ENCODE measurements around the gene MAGEB3. TPM values are rescaled to one million over a fixed set of nuclear protein-coding genes. Genes with fewer than 3 reads are reported as not detected.

Gene MAGEB3
- total and polyA plus RNA-seq, 2 of the 13 experiments (the other 11 are each of a cell fraction or from before 2014, with no cell fraction given): not detected

- Histone ChIP-seq H3K27me3 (ENCODE audit: control insufficient read depth in 1 of 2, insufficient read depth in 2 of 2, low read length in 2 of 2) (no peaks in the 10 kb centered on the region), H3K4me2 (ENCODE audit: low read depth, low read length) (no peak overlapping the region), H3K9ac (ENCODE audit: insufficient read depth, low read depth, low read length) (no peak overlapping the region), H3K36me3 (replicated peaks in 1 of 2; ENCODE audit: control insufficient read depth in 1 of 2, insufficient read depth in 2 of 2, low read length in 2 of 2) (no peaks in the 10 kb centered on the region), H3K4me1 (ENCODE audit: insufficient read depth, low read length) (no peaks in the 10 kb centered on the region), H3K4me3 (replicated peaks in 1 of 3; ENCODE audit: insufficient read depth in 1 of 3, low read depth in 2 of 3, low read length in 3 of 3) (no peak overlapping the region), H2AFZ (ENCODE audit: low read length) (no peak overlapping the region), H3K79me2 (ENCODE audit: insufficient read depth, low read length) (no peaks in the 10 kb centered on the region), H3K27ac (ENCODE audit: extremely low read length, insufficient read depth, low read length) (no peak overlapping the region), H3K9me3 (ENCODE audit: low read length) (no peaks in the 10 kb centered on the region), H4K20me1 (ENCODE audit: insufficient read depth, low read length) (no peaks in the 10 kb centered on the region)
- FAIRE-seq (no peak), ATAC-seq (no peak), DNase-seq (ENCODE audit: low spot score) (no peak)
- 6% methylated on average over 2 of the region's 2 CpGs for WGBS (ENCODE audit: low lambda C conversion rate)
- intact Hi-C loops (cut with micrococcal nuclease; ENCODE audit: unreplicated experiment): no loop called here
- CTCF ChIA-PET (ENCODE audit: low intra/inter-chr PET ratio, low total read pairs): no interaction called here
- POLR2A ChIA-PET: no interaction called here
- BruUV-seq (replicated peaks): no TSS peak
- in situ Hi-C loops (cut with HindIII; ENCODE audit: extremely low pct_ligation_motif_present, low pct_unique_long_range_greater_than_20kb): no loop called here
- TF ChIP-seq RAD21 (CRISPR knock-in tag; IDR thresholded peaks at IDR 0.05) (no peak), ZNF639 (CRISPR knock-in tag; conservative IDR thresholded peaks at IDR 0.05) (no peak), ATM (IDR thresholded peaks at IDR 0.05; ENCODE audit: borderline replicate concordance) (no peak), HIVEP1 (CRISPR knock-in tag; IDR thresholded peaks at IDR 0.05) (no peak), IRF9 (CRISPR knock-in tag; IDR thresholded peaks at IDR 0.05; ENCODE audit: borderline replicate concordance) (no peak), NCOA2 (CRISPR knock-in tag; IDR thresholded peaks at IDR 0.05) (no peak), POGK (CRISPR knock-in tag; conservative IDR thresholded peaks at IDR 0.05) (no peak), IKZF4 (CRISPR knock-in tag; IDR thresholded peaks at IDR 0.05; ENCODE audit: borderline replicate concordance, low read depth, not compliant biosample characterization) (no peak), ATF7 (IDR thresholded peaks at IDR 0.05) (no peak), ATF7 (CRISPR knock-in tag; IDR thresholded peaks at IDR 0.05) (no peak), U2AF1 (optimal IDR thresholded peaks at IDR 0.05; ENCODE audit: low read depth, low read length) (no peak), REST (IDR thresholded peaks at IDR 0.05; ENCODE audit: borderline replicate concordance in 1 of 2, low read depth in 1 of 2, low read length in 2 of 2) (no peak), MAFK (conservative IDR thresholded peaks at IDR 0.05 in 1 of 2, IDR thresholded peaks at IDR 0.05 in 1 of 2; ENCODE audit: low read length in 2 of 2) (no peak), FOSL1 (CRISPR knock-in tag; IDR thresholded peaks at IDR 0.05; ENCODE audit: borderline replicate concordance) (no peak)
Observed at GRCh38 chrX:30259927-30260326, 29.5 kb downstream of the MAGEB3 start.
